Spleen (tissue), 11 donors: ENCODE results near the gene MLF2. TPM values are rescaled to one million over a fixed set of nuclear protein-coding genes. Genes with fewer than 3 reads are reported as not detected.

Experiments
- DNase-seq: peaks from one replicate; pipeline ENCODE4 v3.0.0-alpha.2; 2020
- H3K27ac ChIP-seq, 8 donors: fragments of 200-600 bp; sonication (generic) in 7 of 8; 1 replicate in 4 of 8; 2 replicates in 4 of 8; pipeline versions ENCODE4 v1.5.0 to v1.8.0; 2016 to 2021; ENCODE audit warnings: inconsistent platforms in 4 of 8, mild to moderate bottlenecking in 4 of 8, moderate library complexity in 1 of 8
- H3K27me3 ChIP-seq, 7 donors: fragments of 200-600 bp; sonication (generic) in 6 of 7; replicated peaks in 1 of 7; 1 replicate in 4 of 7; 2 replicates in 3 of 7; pipeline versions ENCODE4 v1.5.0 to v1.8.0; 2016 to 2021; ENCODE audit warnings: inconsistent platforms in 3 of 7, mild to moderate bottlenecking in 1 of 7
- H3K36me3 ChIP-seq, 6 donors: fragments of 200-600 bp; sonication (generic) in 5 of 6; 1 replicate in 4 of 6; 2 replicates in 2 of 6; pipeline versions ENCODE4 v1.5.0 to v1.8.0; 2016 to 2021; ENCODE audit warnings: inconsistent platforms in 2 of 6
- H3K4me1 ChIP-seq, 6 donors: fragments of 200-600 bp; sonication (generic) in 5 of 6; 1 replicate in 3 of 6; 2 replicates in 3 of 6; pipeline versions ENCODE4 v1.5.0 to v1.8.0; 2016 to 2021; ENCODE audit warnings: inconsistent platforms in 3 of 6
- H3K4me3 ChIP-seq, 8 donors: fragments of 200-600 bp; sonication (generic) in 7 of 8; 1 replicate in 4 of 8; 2 replicates in 4 of 8; pipeline versions ENCODE4 v1.5.0 to v1.8.0; 2016 to 2021; ENCODE audit warnings: inconsistent platforms in 4 of 8, mild to moderate bottlenecking in 4 of 8, moderate library complexity in 2 of 8
- H3K9me3 ChIP-seq, 8 donors: fragments of 200-600 bp; sonication (generic) in 7 of 8; 1 replicate in 4 of 8; 2 replicates in 4 of 8; pipeline versions ENCODE4 v1.5.0 to v1.8.0; 2016 to 2021; ENCODE audit warnings: inconsistent platforms in 4 of 8
- CTCF ChIP-seq, 11 experiments: fragments of 200-600 bp in 7 of 11; fragments of 450-650 bp in 4 of 11; sonication (generic) in 4 of 11; IDR thresholded peaks in 8 of 11; conservative IDR thresholded peaks in 3 of 11; 1 replicate in 7 of 11; 2 replicates in 4 of 11; pipeline versions ENCODE4 v1.4.0 to v1.8.0; 2016 to 2021; ENCODE audit warnings: antibody characterized with exemption in 11 of 11, inconsistent platforms in 4 of 11, mild to moderate bottlenecking in 1 of 11
- POLR2A ChIP-seq, 3 donors: fragments of 450-650 bp; IDR thresholded peaks; one replicate each; pipeline ENCODE4 v1.5.1; 2017; ENCODE audit warnings: antibody characterized with exemption in 3 of 3, mild to moderate bottlenecking in 1 of 3
- POLR2AphosphoS5 ChIP-seq, 3 donors: sonication (generic); formaldehyde crosslinking; IDR thresholded peaks; one replicate each; pipeline ENCODE4 v1.5.1; 2017; ENCODE audit warnings: antibody characterized with exemption in 3 of 3
- WGBS, 5 donors: extraction: QIAGEN DNeasy Blood & Tissue Kit in 3 of 5; methylation state at CpG; one replicate each; pipeline versions ENCODE4 v1.1.5 to v1.1.7; 2013 to 2018; 5-methylcytosine and 5-hydroxymethylcytosine counted together
- intact Hi-C: fragments of 100-400 bp; cut with DNase I; formaldehyde crosslinking; loops from one replicate; pipeline ENCODE4 v1.15.0; 2023; ENCODE audit warnings: low total_unique reads
- polyA plus RNA-seq, 3 donors: library from polyadenylated mRNA; stranded (reverse); fragments of 200-250 nt; gene quantifications; one replicate each; pipeline ENCODE4 v1.2.1, GENCODE V29; 2013
- total RNA-seq, 7 donors: library from RNA; depleted of rRNA in 3 of 7; stranded (reverse); fragments of >200 nt in 3 of 7; fragmentation: NEBNext Ultra II Directional in 4 of 7; extraction: Animal tissue kit (Norgen Biotek cat#: 25700) in 4 of 7; gene quantifications; one replicate each; pipeline versions ENCODE4 v1.1.0 to v1.2.1, GENCODE V29; 2016 to 2021
- donor health status: healthy with polysubstance abuse.
- donor health status: DM: no; HTN: no; CAD: no; lungs with moderate emphysema.
- donor health status: DM: no; HTN: no; CAD: no.
- donor health status: Bipolar disorder and iron deficiency.
- donor health status: healthy.
- donor health status: DM: no; HTN: no; CAD: no.
- donor health status: DM: yes; HTN: yes; CAD: no.

MLF2 gene
- total and polyA plus RNA-seq, 10 donors: 78.0 to 123 (median 104) TPM

- intact Hi-C loops: no loop called here
- Histone ChIP-seq H3K9me3 (no peaks in the 10 kb centered on the region), H3K4me3 (no peak overlapping the region), H3K36me3 (peaks cover 7 to 86% (median 55%) of the 10 kb centered on the region in 6 donors), H3K27ac (no peak overlapping the region), H3K27me3 (no peaks in the 10 kb centered on the region), H3K4me1 (peaks cover 7 to 44% (median 15%) of the 10 kb centered on the region in 6 donors)
- 91 to 93% (median 92%) methylated on average over 14 to 18 of the region's 18 CpGs for WGBS, 5 donors
- TF ChIP-seq CTCF (IDR thresholded peaks at IDR 0.05 in 8 of 11, conservative IDR thresholded peaks at IDR 0.05 in 3 of 11) (no peak), POLR2A (IDR thresholded peaks at IDR 0.05) (no peak), POLR2AphosphoS5 (IDR thresholded peaks at IDR 0.05) (no peak)
- DNase-seq: no peak
Measured at GRCh38 chr12:6729186-6729585, 23.8 kb downstream of the MLF2 start.

DNA sequence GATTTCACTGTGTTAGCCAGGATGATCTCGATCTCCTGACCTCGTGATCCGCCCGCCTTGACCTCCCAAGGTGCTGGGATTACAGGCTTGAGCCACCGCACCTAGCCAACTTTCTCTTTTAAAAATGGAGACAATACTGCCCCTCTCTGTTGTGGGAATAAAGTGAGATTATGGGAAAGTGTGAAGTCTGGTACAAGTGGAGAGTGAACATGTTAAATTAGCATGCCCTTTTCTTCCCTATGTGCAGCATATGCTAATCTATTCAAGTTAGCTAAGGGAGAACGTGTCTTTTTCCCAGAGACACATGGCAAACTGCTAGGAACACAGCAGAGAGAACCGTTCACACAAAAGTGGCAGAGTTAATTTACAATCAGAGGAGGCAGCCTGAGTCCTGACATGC is 27.6 kb downstream of the MLF2 start:
- H3K27ac ChIP-seq: no peak overlapping the region
- H3K9me3 ChIP-seq: no peaks in the 10 kb centered on the region
- intact Hi-C loops: no loop called here
- H3K4me3 ChIP-seq: no peak overlapping the region
- no peak for DNase-seq
- 92 to 96% (median 94%) methylated on average over 7 of the region's 7 CpGs for WGBS, 5 donors
- TF ChIP-seq CTCF (IDR thresholded peaks at IDR 0.05 in 8 of 11, conservative IDR thresholded peaks at IDR 0.05 in 3 of 11): no peak
- TF ChIP-seq POLR2AphosphoS5 (IDR thresholded peaks at IDR 0.05): no peak
- TF ChIP-seq POLR2A (IDR thresholded peaks at IDR 0.05): no peak
- H3K4me1 ChIP-seq: peaks cover 7 to 53% (median 17%) of the 10 kb centered on the region in 6 donors
- no peaks in the 10 kb centered on the region for H3K27me3 ChIP-seq
- peaks cover 0 to 50% (median 31%) of the 10 kb centered on the region in 6 donors for H3K36me3 ChIP-seq

DNA sequence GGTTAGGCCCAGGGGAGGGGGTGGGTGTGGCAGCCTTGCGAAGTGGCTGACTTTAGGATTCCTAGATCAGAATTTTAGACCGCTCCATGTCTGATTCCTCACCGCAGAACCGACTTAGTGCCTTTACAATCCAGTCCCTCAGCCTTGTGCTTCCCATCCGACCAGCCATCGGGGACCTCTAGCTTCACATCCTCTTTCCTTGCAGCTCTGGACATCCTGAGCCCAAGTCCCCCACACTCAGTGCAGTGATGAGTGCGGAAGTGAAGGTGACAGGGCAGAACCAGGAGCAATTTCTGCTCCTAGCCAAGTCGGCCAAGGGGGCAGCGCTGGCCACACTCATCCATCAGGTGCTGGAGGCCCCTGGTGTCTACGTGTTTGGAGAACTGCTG is 28.5 kb downstream of the MLF2 start:
- H3K4me3 ChIP-seq: peak overlapping the region; percentile 35 to 84 (median 58)
- H3K9me3 ChIP-seq: no peaks in the 10 kb centered on the region
- intact Hi-C loops: no loop called here
- peaks cover 7 to 53% (median 17%) of the 10 kb centered on the region in 6 donors for H3K4me1 ChIP-seq
- peak; percentile 84 for DNase-seq
- H3K27ac ChIP-seq: peak overlapping the region; percentile 75 to 95 (median 92)
- no peak for TF ChIP-seq CTCF (IDR thresholded peaks at IDR 0.05 in 8 of 11, conservative IDR thresholded peaks at IDR 0.05 in 3 of 11)
- no peak for TF ChIP-seq POLR2A (IDR thresholded peaks at IDR 0.05)
- no peak for TF ChIP-seq POLR2AphosphoS5 (IDR thresholded peaks at IDR 0.05)
- WGBS, 5 donors: 4 to 12% (median 7%) methylated on average over 10 of the region's 10 CpGs
- H3K27me3 ChIP-seq: no peaks in the 10 kb centered on the region
- H3K36me3 ChIP-seq: peaks cover 0 to 41% (median 21%) of the 10 kb centered on the region in 6 donors

- Histone ChIP-seq H3K9me3 (no peaks in the 10 kb centered on the region), H3K4me3 (peak within 1 kb of the TSS; percentile 35 to 84 (median 58)), H3K36me3 (peaks cover 0 to 35% (median 15%) of the 10 kb centered on the region in 6 donors), H3K27ac (peak within 1 kb of the TSS; percentile 75 to 95 (median 92)), H3K27me3 (no peaks in the 10 kb centered on the region), H3K4me1 (peaks cover 7 to 49% (median 17%) of the 10 kb centered on the region in 6 donors)
- TF ChIP-seq POLR2A (IDR thresholded peaks at IDR 0.05): peak in 1 of 3 donors; percentile 55
- peak; percentile 94 to 97 (median 94) for TF ChIP-seq POLR2AphosphoS5 (IDR thresholded peaks at IDR 0.05)
- peak in 5 of 11 experiments; percentile 19 to 52 (median 27) for TF ChIP-seq CTCF (IDR thresholded peaks at IDR 0.05 in 8 of 11, conservative IDR thresholded peaks at IDR 0.05 in 3 of 11)
- intact Hi-C loops: no loop called here
- DNase-seq: peak; percentile 100
- 0 to 1% (median 0%) methylated on average over 36 to 49 of the region's 49 CpGs for WGBS, 5 donors
Measured at GRCh38 chr12:6723607-6724408, 29.1 kb downstream of the MLF2 start, which contains the start of gene COPS7A. Gene COPS7A, plus strand, starts transcription at chr12:6724046. Its CDS starts 611 bp downstream, at chr12:6724657.
